ENCODE measurements around the gene PNMT. TPM values are rescaled to one million over a fixed set of nuclear protein-coding genes. Genes with fewer than 3 reads are reported as not detected.

The PNMT gene
- total and polyA plus RNA-seq, 2 of the 13 experiments (the other 11 are each of a cell fraction or from before 2014, with no cell fraction given), result 0.25 TPM; not detected in 1

GRCh38 chr17:39671651-39672521 lies 3.6 kb downstream of the PNMT start (continued):
- TF ChIP-seq PRDM10 (CRISPR knock-in tag; IDR thresholded peaks at IDR 0.05; ENCODE audit: low read depth) (no peak), ZBTB43 (CRISPR knock-in tag; conservative IDR thresholded peaks at IDR 0.05) (no peak), PRDM4 (CRISPR knock-in tag; IDR thresholded peaks at IDR 0.05; ENCODE audit: borderline replicate concordance) (no peak), ZBTB44 (CRISPR knock-in tag; IDR thresholded peaks at IDR 0.05) (no peak), THAP7 (CRISPR knock-in tag; IDR thresholded peaks at IDR 0.05) (no peak), PLSCR1 (CRISPR knock-in tag; IDR thresholded peaks at IDR 0.05; ENCODE audit: borderline replicate concordance) (no peak), ZMYM3 (CRISPR knock-in tag; IDR thresholded peaks at IDR 0.05) (no peak; the same call in 1 of the 2 replicates), REXO4 (CRISPR knock-in tag; IDR thresholded peaks at IDR 0.05; ENCODE audit: borderline replicate concordance) (no peak), HDAC6 (IDR thresholded peaks at IDR 0.05; ENCODE audit: low read depth, low read length) (no peak), ZNF468 (CRISPR knock-in tag; IDR thresholded peaks at IDR 0.05) (no peak), ZNF138 (CRISPR knock-in tag; IDR thresholded peaks at IDR 0.05; ENCODE audit: low read depth) (no peak; the same call in 1 of the 2 replicates), MTF1 (CRISPR knock-in tag; IDR thresholded peaks at IDR 0.05) (no peak), ZNF773 (CRISPR knock-in tag; IDR thresholded peaks at IDR 0.05; ENCODE audit: borderline replicate concordance) (no peak), MZF1 (CRISPR knock-in tag; IDR thresholded peaks at IDR 0.05; ENCODE audit: borderline replicate concordance) (no peak), ZFP90 (CRISPR knock-in tag; IDR thresholded peaks at IDR 0.05; ENCODE audit: borderline replicate concordance) (peak; percentile 65; the same call in 1 of the 2 replicates), ZNF614 (CRISPR knock-in tag; IDR thresholded peaks at IDR 0.05; ENCODE audit: borderline replicate concordance) (no peak; the same call in 1 of the 2 replicates), ZNF564 (CRISPR knock-in tag; IDR thresholded peaks at IDR 0.05) (no peak)
